Neural progenitor cell (in vitro differentiated cells): ENCODE results near the gene RAVER1. TPM values are rescaled to one million over a fixed set of nuclear protein-coding genes. Genes with fewer than 3 reads are reported as not detected.

ENCODE experiments used
- DNase-seq: peaks from one replicate; pipeline ENCODE4 v3.0.0-alpha.2; 2016; ENCODE audit warnings: low spot score
- H2AFZ ChIP-seq: fragments of 200-600 bp; sonication (generic); replicated peaks from 2 replicates; pipeline ENCODE4 v1.6.1; 2016; ENCODE audit warnings: antibody characterized with exemption
- H3F3A ChIP-seq: fragments of 200-600 bp; sonication (generic); 2 replicates; pipeline ENCODE4 v1.6.1; 2016; ENCODE audit warnings: antibody characterized with exemption, low read depth
- H3K27ac ChIP-seq: fragments of 200-600 bp; sonication (generic); 2 replicates; pipeline ENCODE4 v1.5.1; 2016; ENCODE audit warnings: mild to moderate bottlenecking
- H3K27me3 ChIP-seq: fragments of 200-600 bp; sonication (generic); 2 replicates; pipeline ENCODE4 v1.6.1; 2016; ENCODE audit warnings: mild to moderate bottlenecking, moderate library complexity
- H3K36me3 ChIP-seq: fragments of 200-600 bp; sonication (generic); 2 replicates; pipeline ENCODE4 v1.5.1; 2016
- H3K4me1 ChIP-seq: fragments of 200-600 bp; sonication (generic); 2 replicates; pipeline ENCODE4 v1.6.1; 2016; ENCODE audit warnings: mixed run types
- H3K4me2 ChIP-seq: fragments of 200-600 bp; sonication (generic); 2 replicates; pipeline ENCODE4 v1.6.1; 2016
- H3K4me3 ChIP-seq: fragments of 200-600 bp; sonication (generic); 2 replicates; pipeline ENCODE4 v1.5.1; 2016
- H3K79me2 ChIP-seq: fragments of 200-600 bp; sonication (generic); 2 replicates; pipeline ENCODE4 v1.6.1; 2016; ENCODE audit warnings: low read depth
- H3K9ac ChIP-seq: fragments of 200-600 bp; sonication (generic); 2 replicates; pipeline ENCODE4 v1.6.1; 2016
- H3K9me3 ChIP-seq: fragments of 200-600 bp; sonication (generic); 2 replicates; pipeline ENCODE4 v1.5.1; 2016; ENCODE audit warnings: low read depth
- H4K20me1 ChIP-seq: fragments of 200-600 bp; sonication (generic); 2 replicates; pipeline ENCODE4 v1.6.1; 2016; ENCODE audit warnings: low read depth
- H3K27ac Mint-ChIP-seq: 3 replicates; pipeline ENCODE4 v1.8.0; 2021; ENCODE audit warnings: mixed read lengths
- H3K27me3 Mint-ChIP-seq: 2 replicates; pipeline ENCODE4 v1.8.0; 2022; ENCODE audit warnings: low read depth, mild to moderate bottlenecking, inconsistent platforms, moderate library complexity, mixed read lengths; ENCODE audit not compliant: insufficient read depth
- H3K36me3 Mint-ChIP-seq: 3 replicates; pipeline ENCODE4 v1.8.0; 2021; ENCODE audit warnings: mixed read lengths
- H3K4me1 Mint-ChIP-seq: 3 replicates; pipeline ENCODE4 v1.8.0; 2021; ENCODE audit warnings: mixed read lengths
- H3K4me3 Mint-ChIP-seq: 3 replicates; pipeline ENCODE4 v1.8.0; 2021; ENCODE audit warnings: mild to moderate bottlenecking, moderate library complexity, mixed read lengths
- H3K9me3 Mint-ChIP-seq: 3 replicates; pipeline ENCODE4 v1.8.0; 2020; ENCODE audit warnings: mixed read lengths
- CTCF ChIP-seq: fragments of 200-600 bp; sonication (generic); IDR thresholded peaks from 2 replicates; pipeline ENCODE4 v1.5.1; 2017; ENCODE audit warnings: antibody characterized with exemption, mild to moderate bottlenecking
- EZH2 ChIP-seq: fragments of 200-600 bp; sonication (generic); IDR thresholded peaks from 2 replicates; pipeline ENCODE4 v1.6.1; 2017; ENCODE audit warnings: antibody characterized with exemption, mild to moderate bottlenecking, moderate library complexity
- EZH2phosphoT487 ChIP-seq: fragments of 200-600 bp; sonication (generic); IDR thresholded peaks from 2 replicates; pipeline ENCODE4 v1.6.1; 2017; ENCODE audit warnings: antibody characterized with exemption
- total RNA-seq: library from RNA; depleted of rRNA; stranded (reverse); fragments of >200 nt; gene quantifications from 2 replicates; pipeline ENCODE4 v1.2.3, GENCODE V29; 2015; ENCODE audit warnings: low replicate concordance

Gene RAVER1
- total RNA-seq, 1 donor from 2014 or later, result 5.4 TPM

GRCh38 chr19:10270616-10271394, 62.5 kb downstream of the RAVER1 start, which contains the start of gene ICAM1:
Gene ICAM1 (plus strand): TSS chr19:10271120. CDS start chr19:10271160, 40 bp downstream.
- H3K4me2 ChIP-seq, result peak within 1 kb of the TSS; percentile 64
- peak within 1 kb of the TSS; percentile 74 for H2AFZ ChIP-seq
- no peak within 1 kb of the TSS for H3K9ac ChIP-seq
- Mint-ChIP-seq H3K9me3 (no peaks in the 10 kb centered on the region), H3K36me3 (no peaks in the 10 kb centered on the region), H3K4me3 (peak within 1 kb of the TSS; percentile 35), H3K4me1 (no peaks in the 10 kb centered on the region), H3K27me3 (peaks cover 34% of the 10 kb centered on the region), H3K27ac (no peak within 1 kb of the TSS)
- H3K36me3 ChIP-seq, result no peaks in the 10 kb centered on the region
- H3K4me3 ChIP-seq, result peak within 1 kb of the TSS; percentile 34
- peaks cover 61% of the 10 kb centered on the region for H3K27me3 ChIP-seq
- no peaks in the 10 kb centered on the region for H3K79me2 ChIP-seq
- no peak within 1 kb of the TSS for H3K27ac ChIP-seq
- TF ChIP-seq CTCF, result no peak
- peak; percentile 35 for TF ChIP-seq EZH2
- TF ChIP-seq EZH2phosphoT487, result peak; percentile 63
- no peaks in the 10 kb centered on the region for H3K4me1 ChIP-seq
- H3K9me3 ChIP-seq, result no peaks in the 10 kb centered on the region
- peaks cover 18% of the 10 kb centered on the region for H3F3A ChIP-seq
- peak; percentile 71 for DNase-seq
- H4K20me1 ChIP-seq, result no peaks in the 10 kb centered on the region

- Histone ChIP-seq H3K27me3 (peaks cover 61% of the 10 kb centered on the region), H3K4me3 (peak overlapping the region; percentile 33), H3K27ac (no peak overlapping the region), H2AFZ (peak overlapping the region; percentile 74), H3K9ac (no peak overlapping the region), H3K4me1 (no peaks in the 10 kb centered on the region), H3K36me3 (no peaks in the 10 kb centered on the region), H3K4me2 (peak overlapping the region; percentile 64), H4K20me1 (no peaks in the 10 kb centered on the region), H3F3A (peaks cover 18% of the 10 kb centered on the region), H3K9me3 (no peaks in the 10 kb centered on the region), H3K79me2 (no peaks in the 10 kb centered on the region)
- Mint-ChIP-seq H3K27ac (no peak overlapping the region), H3K4me3 (no peak overlapping the region), H3K27me3 (peaks cover 33% of the 10 kb centered on the region), H3K36me3 (no peaks in the 10 kb centered on the region), H3K4me1 (no peaks in the 10 kb centered on the region), H3K9me3 (no peaks in the 10 kb centered on the region)
- TF ChIP-seq EZH2 (peak; percentile 81), CTCF (no peak), EZH2phosphoT487 (peak; percentile 79)
- peak; percentile 20 for DNase-seq
Measured at GRCh38 chr19:10270180-10270615, 63.1 kb downstream of the RAVER1 start.

- Histone ChIP-seq H3K9me3 (no peaks in the 10 kb centered on the region), H3K9ac (no peak overlapping the region), H3K27me3 (peaks cover 56% of the 10 kb centered on the region), H3K4me1 (no peaks in the 10 kb centered on the region), H3F3A (peaks cover 18% of the 10 kb centered on the region), H3K79me2 (no peaks in the 10 kb centered on the region), H3K36me3 (no peaks in the 10 kb centered on the region), H3K27ac (no peak overlapping the region), H3K4me2 (peak overlapping the region; percentile 64), H3K4me3 (peak overlapping the region; percentile 34), H2AFZ (peak overlapping the region; percentile 74), H4K20me1 (no peaks in the 10 kb centered on the region)
- H3K9me3 Mint-ChIP-seq, result no peaks in the 10 kb centered on the region
- peak; percentile 87 for DNase-seq
- H3K4me3 Mint-ChIP-seq, result peak overlapping the region; percentile 68
- no peak for TF ChIP-seq EZH2phosphoT487
- TF ChIP-seq CTCF, result peak; percentile 96
- TF ChIP-seq EZH2, result peak; percentile 78
- no peak overlapping the region for H3K27ac Mint-ChIP-seq
- no peaks in the 10 kb centered on the region for H3K4me1 Mint-ChIP-seq
- H3K36me3 Mint-ChIP-seq, result no peaks in the 10 kb centered on the region
- H3K27me3 Mint-ChIP-seq, result peaks cover 27% of the 10 kb centered on the region
Measured at GRCh38 chr19:10269333-10270179, 63.8 kb downstream of the RAVER1 start.
